A673 (cell line): ENCODE measurements around the gene ADGRL3. TPM values are rescaled to one million over a fixed set of nuclear protein-coding genes. Genes with fewer than 3 reads are reported as not detected.

Experiments used
- BruUV-seq: library from RNA; stranded (reverse); fragments of 400-500 nt; replicated peaks from 2 replicates; lab custom pipeline; 2021; lab: Mats Ljungman, UMichigan
- CTCF ChIA-PET: fragments of 300-600 bp; sonication (Branson Sonifier 250); formaldehyde crosslinking; loops from one replicate; lab custom pipeline; 2022; ENCODE audit warnings: antibody characterized with exemption; lab: Charles Lee
- POLR2A ChIA-PET: fragments of 300-600 bp; sonication (Branson Sonifier 250); formaldehyde crosslinking; loops from one replicate; lab custom pipeline; 2022; ENCODE audit warnings: antibody characterized with exemption; ENCODE audit not compliant: low non-redundant PET; lab: Charles Lee
- DNase-seq: peaks from one replicate; pipeline ENCODE4 v3.0.0-alpha.2; 2015; ENCODE audit warnings: low spot score
- H3K27ac ChIP-seq: fragments of 200-600 bp; sonication (generic); 2 replicates; pipeline ENCODE4 v1.5.1; 2016; ENCODE audit warnings: mixed run types, low read depth, mild to moderate bottlenecking, mixed read lengths, antibody characterized with exemption, low read length; ENCODE audit not compliant: poor library complexity, severe bottlenecking
- H3K27me3 ChIP-seq: fragments of 200-600 bp; sonication (generic); replicated peaks from 2 replicates; pipeline ENCODE4 v1.6.1; 2017; ENCODE audit warnings: mixed run types, low read depth, mild to moderate bottlenecking, mixed read lengths, antibody characterized with exemption, low read length; ENCODE audit not compliant: insufficient read depth, poor library complexity
- H3K36me3 ChIP-seq: fragments of 200-600 bp; sonication (generic); 2 replicates; pipeline ENCODE4 v1.6.1; 2016; ENCODE audit warnings: mixed run types, mild to moderate bottlenecking, mixed read lengths, antibody characterized with exemption, low read length; ENCODE audit not compliant: insufficient read depth, poor library complexity, severe bottlenecking
- H3K4me1 ChIP-seq: fragments of 200-600 bp; sonication (generic); 2 replicates; pipeline ENCODE4 v1.6.1; 2017; ENCODE audit warnings: mixed run types, mild to moderate bottlenecking, mixed read lengths, antibody characterized with exemption, low read length; ENCODE audit not compliant: insufficient read depth, poor library complexity, severe bottlenecking
- H3K4me3 ChIP-seq: fragments of 200-600 bp; sonication (generic); 2 replicates; pipeline ENCODE4 v1.5.1; 2016; ENCODE audit warnings: low read depth, mixed run types, mild to moderate bottlenecking, mixed read lengths, low read length; ENCODE audit not compliant: poor library complexity, severe bottlenecking
- H3K9me3 ChIP-seq: fragments of 200-600 bp; sonication (generic); 2 replicates; pipeline ENCODE4 v1.6.1; 2016; ENCODE audit warnings: mixed run types, low read depth, mild to moderate bottlenecking, mixed read lengths, antibody characterized with exemption, low read length; ENCODE audit not compliant: poor library complexity, severe bottlenecking
- EZH2 ChIP-seq: fragments of 200-600 bp; sonication (generic); IDR thresholded peaks from 2 replicates; pipeline ENCODE4 v1.6.1; 2017; ENCODE audit warnings: borderline replicate concordance, low read depth, mild to moderate bottlenecking, mixed read lengths, antibody characterized with exemption, low read length; ENCODE audit not compliant: poor library complexity, severe bottlenecking
- intact Hi-C: fragments of 100-400 bp; cut with micrococcal nuclease; formaldehyde crosslinking; loops from one replicate; pipeline ENCODE4 v1.10.0; 2022; ENCODE audit not compliant: unreplicated experiment
- total RNA-seq: library from RNA; stranded (reverse); gene quantifications from 2 replicates; pipeline ENCODE4 v1.2.3, GENCODE V29; 2021
- TF ChIP-seq, protein P1 (sequence below): fragments of 300-800, 200-600 bp; sonication (generic); conservative IDR thresholded peaks from 2 replicates; pipeline ENCODE4 v1.5.1; 2017; ENCODE audit warnings: low read depth, mild to moderate bottlenecking, antibody characterized with exemption, low read length, moderate library complexity, mixed read lengths

Gene ADGRL3
- total RNA-seq, 1 experiment from 2014 or later = not detected

DNA sequence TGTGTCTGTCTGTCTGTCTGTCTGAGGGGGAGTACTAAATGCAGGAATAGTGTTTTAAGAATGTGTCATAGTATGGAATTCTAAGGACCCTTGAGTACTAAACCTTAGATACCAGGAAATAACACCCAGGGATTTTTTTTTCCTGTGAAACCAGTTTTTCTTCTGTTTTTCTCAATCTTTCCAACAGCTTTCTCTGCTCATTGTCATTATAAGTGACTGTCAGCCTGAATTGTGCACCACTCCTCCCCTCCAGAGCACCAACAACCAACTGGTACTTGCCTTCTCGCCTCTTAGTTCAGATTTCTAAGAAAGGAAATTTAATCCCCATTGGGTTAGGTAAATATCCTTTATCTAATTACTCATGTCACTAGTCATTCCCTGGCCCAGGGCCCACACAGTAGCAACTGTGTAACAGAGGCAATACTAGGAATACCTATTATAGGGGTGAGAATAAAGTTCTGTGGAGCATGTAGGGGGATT lies 320.6 kb downstream of the ADGRL3 start:
- Histone ChIP-seq H3K27ac (no peak overlapping the region), H3K9me3 (no peaks in the 10 kb centered on the region), H3K4me3 (no peak overlapping the region), H3K36me3 (no peaks in the 10 kb centered on the region), H3K27me3 (no peaks in the 10 kb centered on the region), H3K4me1 (no peaks in the 10 kb centered on the region)
- no TSS peak for BruUV-seq
- DNase-seq = no peak
- ChIA-PET CTCF (no interaction called here), POLR2A (no interaction called here)
- no peak for TF ChIP-seq EZH2
- TF ChIP-seq, protein P1, sequence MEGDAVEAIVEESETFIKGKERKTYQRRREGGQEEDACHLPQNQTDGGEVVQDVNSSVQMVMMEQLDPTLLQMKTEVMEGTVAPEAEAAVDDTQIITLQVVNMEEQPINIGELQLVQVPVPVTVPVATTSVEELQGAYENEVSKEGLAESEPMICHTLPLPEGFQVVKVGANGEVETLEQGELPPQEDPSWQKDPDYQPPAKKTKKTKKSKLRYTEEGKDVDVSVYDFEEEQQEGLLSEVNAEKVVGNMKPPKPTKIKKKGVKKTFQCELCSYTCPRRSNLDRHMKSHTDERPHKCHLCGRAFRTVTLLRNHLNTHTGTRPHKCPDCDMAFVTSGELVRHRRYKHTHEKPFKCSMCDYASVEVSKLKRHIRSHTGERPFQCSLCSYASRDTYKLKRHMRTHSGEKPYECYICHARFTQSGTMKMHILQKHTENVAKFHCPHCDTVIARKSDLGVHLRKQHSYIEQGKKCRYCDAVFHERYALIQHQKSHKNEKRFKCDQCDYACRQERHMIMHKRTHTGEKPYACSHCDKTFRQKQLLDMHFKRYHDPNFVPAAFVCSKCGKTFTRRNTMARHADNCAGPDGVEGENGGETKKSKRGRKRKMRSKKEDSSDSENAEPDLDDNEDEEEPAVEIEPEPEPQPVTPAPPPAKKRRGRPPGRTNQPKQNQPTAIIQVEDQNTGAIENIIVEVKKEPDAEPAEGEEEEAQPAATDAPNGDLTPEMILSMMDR = no peak
- intact Hi-C loops = no loop called here

DNA sequence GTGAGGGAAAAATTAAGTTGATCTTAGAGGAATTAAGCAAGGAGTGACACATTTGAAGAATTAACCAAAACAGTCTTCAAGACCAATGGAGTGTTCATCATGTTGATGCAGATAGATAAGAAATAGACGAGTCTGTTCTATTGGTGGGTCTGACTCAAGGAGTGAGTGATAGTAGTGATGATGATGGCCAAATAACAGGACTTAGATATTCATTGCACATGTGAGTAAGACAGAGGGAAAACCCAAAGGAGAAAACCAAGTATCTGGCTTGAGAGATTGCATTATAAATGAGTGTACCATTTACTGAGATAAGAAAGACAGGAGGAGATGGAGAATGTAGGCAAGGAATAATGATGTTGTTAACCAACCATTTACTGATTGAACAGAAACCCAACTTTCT lies 321.3 kb downstream of the ADGRL3 start:
- Histone ChIP-seq H3K27ac (no peak overlapping the region), H3K4me1 (no peaks in the 10 kb centered on the region), H3K9me3 (no peaks in the 10 kb centered on the region), H3K36me3 (no peaks in the 10 kb centered on the region), H3K4me3 (no peak overlapping the region), H3K27me3 (no peaks in the 10 kb centered on the region)
- no TSS peak for BruUV-seq
- CTCF ChIA-PET = no interaction called here
- POLR2A ChIA-PET = no interaction called here
- TF ChIP-seq, protein P1 = no peak
- TF ChIP-seq EZH2 = no peak
- intact Hi-C loops = no loop called here
- no peak for DNase-seq

DNA sequence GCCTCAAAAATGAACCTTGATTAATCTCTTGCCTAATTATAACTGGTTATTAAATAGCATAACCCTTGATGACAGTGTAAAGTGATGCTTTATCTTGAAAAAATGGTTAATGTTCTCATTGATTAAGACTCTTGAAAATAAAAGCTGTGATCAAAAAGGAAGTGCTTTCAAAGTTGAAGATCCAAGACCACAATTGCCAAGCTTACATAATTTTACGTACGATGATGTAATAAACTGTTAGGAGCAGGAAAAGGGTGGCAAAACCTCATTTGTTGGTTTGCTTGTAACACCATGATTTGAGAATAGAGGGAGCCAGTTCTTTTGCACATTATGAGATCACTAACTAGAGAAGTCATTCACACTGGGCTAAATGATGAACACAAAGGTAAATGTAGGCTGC lies 322.2 kb downstream of the ADGRL3 start:
- no peak overlapping the region for H3K27ac ChIP-seq
- ChIA-PET POLR2A (no interaction called here), CTCF (no interaction called here)
- H3K4me3 ChIP-seq = no peak overlapping the region
- no TSS peak for BruUV-seq
- no peaks in the 10 kb centered on the region for H3K36me3 ChIP-seq
- no peaks in the 10 kb centered on the region for H3K4me1 ChIP-seq
- TF ChIP-seq, protein P1 = no peak
- no peak for TF ChIP-seq EZH2
- H3K9me3 ChIP-seq = no peaks in the 10 kb centered on the region
- DNase-seq = no peak
- H3K27me3 ChIP-seq = no peaks in the 10 kb centered on the region
- intact Hi-C loops = no loop called here
